Measurements from ENCODE around the gene SCGB1C1.

- no peak for TF ChIP-seq CTCF (IDR thresholded peaks at IDR 0.05; ENCODE audit: poor library complexity)
- TF ChIP-seq EZH2 (IDR thresholded peaks at IDR 0.05; ENCODE audit: borderline replicate concordance) = no peak
Measured at GRCh38 chr11:198236-198806, 5.4 kb downstream of the SCGB1C1 start.

Measured in hepatocyte (in vitro differentiated cells).